Subcutaneous adipose tissue (tissue), 4 donors: ENCODE results near the gene ASB7. TPM values are rescaled to one million over a fixed set of nuclear protein-coding genes. Genes with fewer than 3 reads are reported as not detected.

Experiments
- total RNA-seq, 4 donors: library from RNA; depleted of rRNA; stranded (reverse); fragments of >200 nt; gene quantifications; one replicate each; pipeline ENCODE4 v1.1.0, GENCODE V29; 2016
- TF ChIP-seq, protein P1 (sequence below): fragments of 450-650 bp; IDR thresholded peaks from one replicate; pipeline ENCODE4 v1.5.1; 2016; ENCODE audit warnings: low read depth, mild to moderate bottlenecking, control low read depth, antibody characterized with exemption, moderate library complexity

Gene ASB7
- total RNA-seq, 4 donors from 2014 or later = 9.7 to 14.5 (median 11.7) TPM

DNA sequence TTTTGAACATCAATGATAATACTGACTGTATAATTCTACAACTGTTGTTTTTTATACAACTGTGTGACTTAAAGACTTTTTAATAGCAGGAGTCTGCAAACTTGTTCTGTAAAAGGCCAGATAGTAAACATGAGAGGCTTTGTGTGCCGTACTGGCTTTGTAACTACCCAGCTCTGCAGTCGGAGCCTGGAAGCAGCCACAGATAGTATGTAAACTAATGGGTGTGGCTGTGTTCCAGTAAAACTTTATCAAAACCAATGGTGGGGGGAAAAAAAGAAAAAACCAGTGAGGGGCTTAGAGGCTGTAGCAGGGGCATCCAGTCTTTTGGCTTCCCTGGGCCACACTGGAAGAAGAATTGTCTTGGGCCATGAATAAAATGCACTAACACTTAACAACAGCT is 11.9 kb downstream of the ASB7 start:
- TF ChIP-seq, protein P1, sequence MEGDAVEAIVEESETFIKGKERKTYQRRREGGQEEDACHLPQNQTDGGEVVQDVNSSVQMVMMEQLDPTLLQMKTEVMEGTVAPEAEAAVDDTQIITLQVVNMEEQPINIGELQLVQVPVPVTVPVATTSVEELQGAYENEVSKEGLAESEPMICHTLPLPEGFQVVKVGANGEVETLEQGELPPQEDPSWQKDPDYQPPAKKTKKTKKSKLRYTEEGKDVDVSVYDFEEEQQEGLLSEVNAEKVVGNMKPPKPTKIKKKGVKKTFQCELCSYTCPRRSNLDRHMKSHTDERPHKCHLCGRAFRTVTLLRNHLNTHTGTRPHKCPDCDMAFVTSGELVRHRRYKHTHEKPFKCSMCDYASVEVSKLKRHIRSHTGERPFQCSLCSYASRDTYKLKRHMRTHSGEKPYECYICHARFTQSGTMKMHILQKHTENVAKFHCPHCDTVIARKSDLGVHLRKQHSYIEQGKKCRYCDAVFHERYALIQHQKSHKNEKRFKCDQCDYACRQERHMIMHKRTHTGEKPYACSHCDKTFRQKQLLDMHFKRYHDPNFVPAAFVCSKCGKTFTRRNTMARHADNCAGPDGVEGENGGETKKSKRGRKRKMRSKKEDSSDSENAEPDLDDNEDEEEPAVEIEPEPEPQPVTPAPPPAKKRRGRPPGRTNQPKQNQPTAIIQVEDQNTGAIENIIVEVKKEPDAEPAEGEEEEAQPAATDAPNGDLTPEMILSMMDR = no peak

DNA sequence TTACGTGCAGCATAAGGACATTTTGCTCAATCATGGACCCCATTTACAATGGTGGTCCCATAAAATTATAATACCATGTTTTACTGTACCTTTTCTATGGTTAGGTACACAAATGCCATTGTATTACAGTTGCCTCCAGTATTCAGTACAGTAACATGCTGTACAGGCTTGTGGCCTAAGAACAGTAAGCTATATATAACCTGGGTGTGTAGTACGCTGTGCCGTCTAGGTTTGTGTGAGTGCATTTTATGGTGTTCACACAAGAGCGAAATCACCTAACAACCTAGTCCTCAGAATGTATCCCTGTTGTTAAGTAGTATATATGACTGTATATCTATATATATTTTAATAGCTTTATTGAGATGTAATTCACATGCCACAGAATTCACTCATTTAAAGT is 12.5 kb downstream of the ASB7 start:
- TF ChIP-seq, protein P1 = no peak

DNA sequence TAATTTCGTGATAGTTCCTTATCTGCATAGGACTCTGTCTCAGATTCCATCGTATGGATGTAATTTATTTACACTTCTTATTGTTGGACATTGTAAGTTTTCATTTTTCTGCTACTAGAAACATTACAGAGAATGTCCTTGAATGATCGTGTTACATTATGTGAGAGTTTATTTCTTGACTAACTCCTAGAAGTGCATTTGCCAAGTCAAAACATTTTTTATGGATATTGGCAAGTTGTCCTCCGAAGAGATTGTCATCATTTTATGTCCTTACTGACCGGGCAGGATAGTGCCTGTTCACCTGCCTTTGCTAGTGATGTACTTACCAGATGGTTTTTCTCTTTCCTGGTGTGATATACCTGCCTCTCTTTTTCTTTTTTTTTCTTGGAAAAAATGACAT is 13.4 kb downstream of the ASB7 start:
- TF ChIP-seq, protein P1 = no peak

DNA sequence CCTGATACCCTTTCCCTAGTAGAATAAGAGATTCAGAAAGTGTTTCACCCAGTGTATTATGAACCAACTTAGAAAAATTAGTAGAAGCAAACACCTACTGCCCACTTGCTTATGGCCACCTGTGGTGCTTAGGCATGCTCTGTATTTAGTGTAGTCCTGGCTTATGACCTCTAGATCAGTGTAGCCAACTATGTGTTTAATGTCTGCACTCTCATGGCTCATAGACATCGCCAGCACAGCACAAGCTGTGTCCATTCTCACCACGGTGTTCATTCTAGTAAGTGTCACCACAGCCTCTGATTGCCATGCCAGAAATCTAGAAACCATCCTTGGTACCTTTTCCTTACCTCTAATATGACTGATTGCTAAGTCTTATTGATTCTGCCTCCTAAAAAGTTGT is 14.3 kb downstream of the ASB7 start:
- TF ChIP-seq, protein P1 = no peak

- TF ChIP-seq, protein P1 = no peak
Measured at GRCh38 chr15:100623301-100623700, 20.9 kb downstream of the ASB7 start.

- TF ChIP-seq, protein P1 = no peak
Measured at GRCh38 chr15:100627789-100628395, 25.5 kb downstream of the ASB7 start.

- TF ChIP-seq, protein P1 = no peak
Measured at GRCh38 chr15:100628746-100629145, 26.4 kb downstream of the ASB7 start.
